HepG2 (cell line): Measurements from ENCODE around the gene CR2.

Source experiments
- HDAC2 ChIP-seq: sonication (generic); formaldehyde crosslinking; IDR thresholded peaks from 2 replicates; pipeline ENCODE4 v1.4.0; 2020; ENCODE audit warnings: missing genetic modification reagents
- SMARCE1 ChIP-seq: fragments of 450-650 bp; IDR thresholded peaks from 2 replicates; pipeline ENCODE4 v1.6.1; 2017; ENCODE audit warnings: borderline replicate concordance
- SP5 ChIP-seq: IDR thresholded peaks from 2 replicates; pipeline ENCODE4 v1.6.1; 2016; ENCODE audit warnings: low read depth, borderline replicate concordance
- TEAD2 ChIP-seq: sonication (generic); formaldehyde crosslinking; IDR thresholded peaks from 2 replicates; pipeline ENCODE4 v1.9.0; 2021; ENCODE audit warnings: missing genetic modification reagents
- ZNF501 ChIP-seq: sonication (generic); formaldehyde crosslinking; IDR thresholded peaks from 2 replicates; pipeline ENCODE4 v1.5.1; 2020; ENCODE audit warnings: mild to moderate bottlenecking, moderate library complexity, missing genetic modification reagents
- ZNF790 ChIP-seq: sonication (generic); formaldehyde crosslinking; IDR thresholded peaks from 2 replicates; pipeline ENCODE4 v1.8.0; 2022; ENCODE audit warnings: missing genetic modification reagents, mild to moderate bottlenecking, borderline replicate concordance
- TF ChIP-seq, protein P1 (sequence below): sonication (generic); formaldehyde crosslinking; IDR thresholded peaks from 2 replicates; pipeline ENCODE4 v1.5.0; 2020; ENCODE audit warnings: mild to moderate bottlenecking, missing genetic modification reagents, moderate library complexity

DNA sequence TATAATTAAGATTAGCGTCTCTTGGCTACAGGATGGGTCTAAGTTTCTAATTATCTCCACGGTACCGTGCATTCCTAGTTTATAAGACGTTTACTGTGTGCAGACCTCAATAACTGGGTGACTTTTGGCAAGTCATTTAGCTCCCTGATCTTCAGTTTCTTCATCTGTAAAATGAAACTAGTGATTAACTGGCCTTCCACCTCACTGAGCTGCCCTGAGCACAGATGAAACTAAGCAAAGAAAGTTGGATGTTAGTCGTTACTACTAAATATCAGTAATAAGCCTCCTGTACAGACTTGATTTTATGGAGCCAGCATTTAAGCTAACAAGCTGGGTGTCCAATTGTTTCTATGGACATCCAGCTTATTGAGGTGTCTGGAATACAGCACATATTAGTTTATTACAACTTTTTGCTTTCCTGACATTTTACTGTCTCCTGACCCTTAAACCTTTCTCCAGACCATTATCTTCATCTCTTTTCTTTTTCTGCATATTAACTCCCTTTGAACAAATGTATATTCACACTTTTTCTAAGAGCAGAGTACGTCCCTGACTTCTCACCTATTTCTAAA is 1.1 kb downstream of the CR2 start:
- TF ChIP-seq HDAC2, result no peak
- no peak for TF ChIP-seq ZNF790
- TF ChIP-seq TEAD2, result no peak
- no peak for TF ChIP-seq ZNF501
- TF ChIP-seq, protein P1, sequence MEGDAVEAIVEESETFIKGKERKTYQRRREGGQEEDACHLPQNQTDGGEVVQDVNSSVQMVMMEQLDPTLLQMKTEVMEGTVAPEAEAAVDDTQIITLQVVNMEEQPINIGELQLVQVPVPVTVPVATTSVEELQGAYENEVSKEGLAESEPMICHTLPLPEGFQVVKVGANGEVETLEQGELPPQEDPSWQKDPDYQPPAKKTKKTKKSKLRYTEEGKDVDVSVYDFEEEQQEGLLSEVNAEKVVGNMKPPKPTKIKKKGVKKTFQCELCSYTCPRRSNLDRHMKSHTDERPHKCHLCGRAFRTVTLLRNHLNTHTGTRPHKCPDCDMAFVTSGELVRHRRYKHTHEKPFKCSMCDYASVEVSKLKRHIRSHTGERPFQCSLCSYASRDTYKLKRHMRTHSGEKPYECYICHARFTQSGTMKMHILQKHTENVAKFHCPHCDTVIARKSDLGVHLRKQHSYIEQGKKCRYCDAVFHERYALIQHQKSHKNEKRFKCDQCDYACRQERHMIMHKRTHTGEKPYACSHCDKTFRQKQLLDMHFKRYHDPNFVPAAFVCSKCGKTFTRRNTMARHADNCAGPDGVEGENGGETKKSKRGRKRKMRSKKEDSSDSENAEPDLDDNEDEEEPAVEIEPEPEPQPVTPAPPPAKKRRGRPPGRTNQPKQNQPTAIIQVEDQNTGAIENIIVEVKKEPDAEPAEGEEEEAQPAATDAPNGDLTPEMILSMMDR (CRISPR knock-in tag), result no peak
- no peak for TF ChIP-seq SP5
- no peak for TF ChIP-seq SMARCE1
